ENCODE data around the gene PDPK1. TPM values are rescaled to one million over a fixed set of nuclear protein-coding genes. Genes with fewer than 3 reads are reported as not detected.
"Not testable (repeated sequence)": the region's sequence is repeated elsewhere in the genome, so short reads cannot be mapped to it uniquely, and the experiment has no call there.

The PDPK1 gene
- total RNA-seq, 1 experiment from 2014 or later: 57.4 TPM

- Mint-ChIP-seq H3K4me3 (ENCODE audit: low read depth, unreplicated experiment) (no peak overlapping the region), H3K36me3 (ENCODE audit: insufficient read depth, unreplicated experiment) (peaks cover 17% of the 10 kb centered on the region), H3K4me1 (ENCODE audit: low read depth, unreplicated experiment) (no peaks in the 10 kb centered on the region), H3K9me3 (ENCODE audit: low read depth, unreplicated experiment) (no peaks in the 10 kb centered on the region), H3K27me3 (ENCODE audit: unreplicated experiment) (no peaks in the 10 kb centered on the region), H3K27ac (ENCODE audit: unreplicated experiment) (no peak overlapping the region)
- intact Hi-C loops (cut with micrococcal nuclease; ENCODE audit: unreplicated experiment): no loop called here
- no peak for TF ChIP-seq CTCF (IDR thresholded peaks at IDR 0.05; ENCODE audit: unreplicated experiment)
- CTCF ChIA-PET: no interaction called here
- DNase-seq: no peak
- no TSS peak for BruUV-seq (replicated peaks)
These were observed 72.1 kb downstream of the PDPK1 start for GRCh38 chr16:2609827-2610470.

- H3K9me3 Mint-ChIP-seq (ENCODE audit: low read depth, unreplicated experiment): no peaks in the 10 kb centered on the region
- CTCF ChIA-PET: no interaction called here
- intact Hi-C loops (cut with micrococcal nuclease; ENCODE audit: unreplicated experiment): no loop called here
- no TSS peak for BruUV-seq (replicated peaks)
- no peak for TF ChIP-seq CTCF (IDR thresholded peaks at IDR 0.05; ENCODE audit: unreplicated experiment)
- no peak overlapping the region for H3K4me3 Mint-ChIP-seq (ENCODE audit: low read depth, unreplicated experiment)
- peaks cover 14% of the 10 kb centered on the region for H3K36me3 Mint-ChIP-seq (ENCODE audit: insufficient read depth, unreplicated experiment)
- no peaks in the 10 kb centered on the region for H3K4me1 Mint-ChIP-seq (ENCODE audit: low read depth, unreplicated experiment)
- no peaks in the 10 kb centered on the region for H3K27me3 Mint-ChIP-seq (ENCODE audit: unreplicated experiment)
- no peak for DNase-seq
- no peak overlapping the region for H3K27ac Mint-ChIP-seq (ENCODE audit: unreplicated experiment)
These were observed 73.1 kb downstream of the PDPK1 start for GRCh38 chr16:2610781-2611498.

- intact Hi-C loops (cut with micrococcal nuclease; ENCODE audit: unreplicated experiment): no loop called here
- Mint-ChIP-seq H3K27ac (ENCODE audit: unreplicated experiment) (no peak overlapping the region), H3K4me1 (ENCODE audit: low read depth, unreplicated experiment) (no peaks in the 10 kb centered on the region), H3K36me3 (ENCODE audit: insufficient read depth, unreplicated experiment) (peaks cover 14% of the 10 kb centered on the region), H3K4me3 (ENCODE audit: low read depth, unreplicated experiment) (no peak overlapping the region), H3K27me3 (ENCODE audit: unreplicated experiment) (no peaks in the 10 kb centered on the region), H3K9me3 (ENCODE audit: low read depth, unreplicated experiment) (no peaks in the 10 kb centered on the region)
- no TSS peak for BruUV-seq (replicated peaks)
- CTCF ChIA-PET: no interaction called here
- TF ChIP-seq CTCF (IDR thresholded peaks at IDR 0.05; ENCODE audit: unreplicated experiment): no peak
- DNase-seq: no peak
These were observed 73.7 kb downstream of the PDPK1 start for GRCh38 chr16:2611499-2611862.

GRCh38 chr16:2611877-2612276 is 74.1 kb downstream of the PDPK1 start:
- BruUV-seq (replicated peaks); H3K4me3 Mint-ChIP-seq (ENCODE audit: low read depth, unreplicated experiment); H3K27me3 Mint-ChIP-seq (ENCODE audit: unreplicated experiment); H3K4me1 Mint-ChIP-seq (ENCODE audit: low read depth, unreplicated experiment); DNase-seq; H3K27ac Mint-ChIP-seq (ENCODE audit: unreplicated experiment); H3K9me3 Mint-ChIP-seq (ENCODE audit: low read depth, unreplicated experiment); CTCF ChIA-PET; intact Hi-C loops (cut with micrococcal nuclease; ENCODE audit: unreplicated experiment): not testable (repeated sequence)
- peaks cover 14% of the 10 kb centered on the region for H3K36me3 Mint-ChIP-seq (ENCODE audit: insufficient read depth, unreplicated experiment)

- H3K4me3 Mint-ChIP-seq (ENCODE audit: low read depth, unreplicated experiment); H3K27me3 Mint-ChIP-seq (ENCODE audit: unreplicated experiment); H3K9me3 Mint-ChIP-seq (ENCODE audit: low read depth, unreplicated experiment); H3K4me1 Mint-ChIP-seq (ENCODE audit: low read depth, unreplicated experiment); DNase-seq; CTCF ChIA-PET; H3K27ac Mint-ChIP-seq (ENCODE audit: unreplicated experiment); intact Hi-C loops (cut with micrococcal nuclease; ENCODE audit: unreplicated experiment); BruUV-seq (replicated peaks): not testable (repeated sequence)
- peaks cover 14% of the 10 kb centered on the region for H3K36me3 Mint-ChIP-seq (ENCODE audit: insufficient read depth, unreplicated experiment)
These were observed 75.4 kb downstream of the PDPK1 start for GRCh38 chr16:2613251-2613650.
